Measurements from ENCODE around the gene FAM13C.

DNA sequence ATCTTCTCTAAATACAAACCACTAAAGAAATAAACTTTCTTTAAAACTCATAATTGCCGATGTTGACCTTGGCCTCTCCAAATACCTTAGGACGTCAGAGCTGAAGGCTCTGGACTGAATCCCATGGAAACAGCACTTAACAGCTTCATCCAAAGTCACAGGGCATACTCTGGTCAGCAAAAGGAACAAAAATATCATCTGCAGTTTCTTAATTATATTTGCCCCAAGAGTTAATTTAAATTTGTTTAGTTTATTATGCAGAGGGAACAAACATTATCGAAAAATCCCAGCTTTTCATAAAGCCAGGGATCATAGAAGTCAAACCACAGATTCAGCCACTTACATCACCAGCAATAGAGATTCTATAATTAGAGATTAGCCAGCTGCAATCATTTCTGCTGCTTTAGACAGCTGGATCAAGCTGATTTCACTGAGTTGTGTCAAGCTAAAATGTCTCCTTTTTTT lies 20.5 kb upstream of the FAM13C start:
- TF ChIP-seq, protein P1, sequence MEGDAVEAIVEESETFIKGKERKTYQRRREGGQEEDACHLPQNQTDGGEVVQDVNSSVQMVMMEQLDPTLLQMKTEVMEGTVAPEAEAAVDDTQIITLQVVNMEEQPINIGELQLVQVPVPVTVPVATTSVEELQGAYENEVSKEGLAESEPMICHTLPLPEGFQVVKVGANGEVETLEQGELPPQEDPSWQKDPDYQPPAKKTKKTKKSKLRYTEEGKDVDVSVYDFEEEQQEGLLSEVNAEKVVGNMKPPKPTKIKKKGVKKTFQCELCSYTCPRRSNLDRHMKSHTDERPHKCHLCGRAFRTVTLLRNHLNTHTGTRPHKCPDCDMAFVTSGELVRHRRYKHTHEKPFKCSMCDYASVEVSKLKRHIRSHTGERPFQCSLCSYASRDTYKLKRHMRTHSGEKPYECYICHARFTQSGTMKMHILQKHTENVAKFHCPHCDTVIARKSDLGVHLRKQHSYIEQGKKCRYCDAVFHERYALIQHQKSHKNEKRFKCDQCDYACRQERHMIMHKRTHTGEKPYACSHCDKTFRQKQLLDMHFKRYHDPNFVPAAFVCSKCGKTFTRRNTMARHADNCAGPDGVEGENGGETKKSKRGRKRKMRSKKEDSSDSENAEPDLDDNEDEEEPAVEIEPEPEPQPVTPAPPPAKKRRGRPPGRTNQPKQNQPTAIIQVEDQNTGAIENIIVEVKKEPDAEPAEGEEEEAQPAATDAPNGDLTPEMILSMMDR (IDR thresholded peaks at IDR 0.05), result no peak
- peak; percentile 10 to 42 for TF ChIP-seq POLR2AphosphoS5 (IDR thresholded peaks at IDR 0.05; ENCODE audit: insufficient read depth in 1 of 2, low read depth in 1 of 2)

Measured in vagina (tissue), 2 donors.